Activated CD4-positive, alpha-beta T cell treated with anti-CD3 and anti-CD28 coated beads, Interleukin-2, amount 10 ng/mL, durations not matched to agents 24 days and 14 days (primary cell): Measurements from ENCODE around the gene LBHD2. TPM values are rescaled to one million over a fixed set of nuclear protein-coding genes. Genes with fewer than 3 reads are reported as not detected.
"Not testable (repeated sequence)": the region's sequence is repeated elsewhere in the genome, so short reads cannot be mapped to it uniquely, and the experiment has no call there.

Source experiments
- DNase-seq: peaks from one replicate; pipeline ENCODE4 v3.0.0; 2022
- H3K27ac Mint-ChIP-seq: one replicate; pipeline ENCODE4 v1.8.0; 2022; ENCODE audit warnings: mild to moderate bottlenecking, mixed read lengths
- H3K27me3 Mint-ChIP-seq: one replicate; pipeline ENCODE4 v1.8.0; 2022; ENCODE audit warnings: mixed read lengths
- H3K36me3 Mint-ChIP-seq: one replicate; pipeline ENCODE4 v1.8.0; 2022; ENCODE audit warnings: low read depth, mild to moderate bottlenecking, mixed read lengths
- H3K4me1 Mint-ChIP-seq: one replicate; pipeline ENCODE4 v1.8.0; 2021; ENCODE audit warnings: mixed read lengths
- H3K4me3 Mint-ChIP-seq: one replicate; pipeline ENCODE4 v1.8.0; 2022; ENCODE audit warnings: mild to moderate bottlenecking, moderate library complexity, mixed read lengths
- H3K9me3 Mint-ChIP-seq: one replicate; pipeline ENCODE4 v1.8.0; 2021; ENCODE audit warnings: mixed read lengths
- intact Hi-C: fragments of 100-400 bp; cut with micrococcal nuclease; formaldehyde crosslinking; loops from one replicate; pipeline ENCODE4 v1.15.1; 2023
- total RNA-seq: library from RNA; stranded (reverse); gene quantifications from 2 replicates; pipeline ENCODE4 v1.2.3, GENCODE V29; 2022

LBHD2 gene
- total RNA-seq, result not detected in 2 replicates

GRCh38 chr14:103084021-103084919 lies at the start of gene LBHD2:
Gene LBHD2 (plus strand): TSS chr14:103084210. CDS start chr14:103086013, 1,803 bp downstream.
- H3K27me3 Mint-ChIP-seq, result peaks cover 5% of the 10 kb centered on the region
- intact Hi-C loops, result no loop called here

GRCh38 chr14:103041464-103041863 lies 42.5 kb upstream of the LBHD2 start:
- no peak for DNase-seq
- intact Hi-C loops, result no loop called here
- Mint-ChIP-seq H3K9me3 (no peaks in the 10 kb centered on the region), H3K4me1 (peaks cover 4% of the 10 kb centered on the region), H3K4me3 (no peak overlapping the region), H3K27ac (no peak overlapping the region), H3K27me3 (peaks cover 9% of the 10 kb centered on the region), H3K36me3 (no peaks in the 10 kb centered on the region)

More at GRCh38 chr14:103084021-103084919, at the start of gene LBHD2:
- Mint-ChIP-seq H3K36me3 (no peaks in the 10 kb centered on the region), H3K9me3 (no peaks in the 10 kb centered on the region), H3K4me3 (no peak within 1 kb of the TSS), H3K4me1 (no peaks in the 10 kb centered on the region), H3K27ac (no peak within 1 kb of the TSS)
- no peak for DNase-seq

- no peak overlapping the region for H3K4me3 Mint-ChIP-seq
- H3K27me3 Mint-ChIP-seq, result peaks cover 9% of the 10 kb centered on the region
- H3K36me3 Mint-ChIP-seq, result no peaks in the 10 kb centered on the region
- no peak for DNase-seq
- intact Hi-C loops, result no loop called here
- H3K4me1 Mint-ChIP-seq, result peaks cover 4% of the 10 kb centered on the region
- H3K27ac Mint-ChIP-seq, result no peak overlapping the region
- H3K9me3 Mint-ChIP-seq, result no peaks in the 10 kb centered on the region
Observed at GRCh38 chr14:103043257-103044015, 40.6 kb upstream of the LBHD2 start.

GRCh38 chr14:103045371-103045869 lies 38.6 kb upstream of the LBHD2 start:
- Mint-ChIP-seq H3K36me3 (no peaks in the 10 kb centered on the region), H3K4me1 (peaks cover 4% of the 10 kb centered on the region), H3K27ac (no peak overlapping the region), H3K4me3 (no peak overlapping the region), H3K9me3 (no peaks in the 10 kb centered on the region), H3K27me3 (peaks cover 5% of the 10 kb centered on the region)
- DNase-seq, result no peak
- intact Hi-C loops, result no loop called here

DNA sequence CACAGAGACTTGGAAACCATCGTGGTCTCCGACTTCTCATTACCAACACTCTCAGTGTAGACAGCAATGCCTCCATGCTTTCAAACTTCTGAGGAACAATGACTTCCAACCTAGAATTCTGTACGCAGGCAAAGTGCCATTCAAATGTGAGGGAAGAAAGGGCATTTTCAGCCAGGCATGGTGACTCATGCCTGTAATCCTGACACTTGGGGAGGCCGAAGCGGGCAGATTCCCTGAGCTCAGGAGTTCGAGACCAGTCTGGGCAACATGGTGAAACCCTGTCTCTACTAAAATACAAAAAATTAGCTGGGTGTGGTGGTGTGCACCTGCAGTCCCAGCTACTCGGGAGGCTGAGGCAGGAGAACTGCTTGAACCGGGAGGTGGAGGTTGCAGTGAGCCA lies 36.6 kb upstream of the LBHD2 start:
- H3K27me3 Mint-ChIP-seq, H3K9me3 Mint-ChIP-seq, H3K36me3 Mint-ChIP-seq, H3K4me3 Mint-ChIP-seq, intact Hi-C loops, H3K4me1 Mint-ChIP-seq, DNase-seq, H3K27ac Mint-ChIP-seq: not testable (repeated sequence)

- Mint-ChIP-seq H3K27me3 (peaks cover 22% of the 10 kb centered on the region), H3K36me3 (no peaks in the 10 kb centered on the region), H3K9me3 (no peaks in the 10 kb centered on the region), H3K4me3 (no peak overlapping the region), H3K4me1 (peaks cover under 1% of the 10 kb centered on the region), H3K27ac (no peak overlapping the region)
- no peak for DNase-seq
- intact Hi-C loops, result no loop called here
Observed at GRCh38 chr14:103050935-103051334, 33.1 kb upstream of the LBHD2 start.

GRCh38 chr14:103052407-103052806 lies 31.6 kb upstream of the LBHD2 start:
- Mint-ChIP-seq H3K4me1 (peaks cover 4% of the 10 kb centered on the region), H3K27ac (no peak overlapping the region), H3K36me3 (no peaks in the 10 kb centered on the region), H3K4me3 (no peak overlapping the region), H3K9me3 (no peaks in the 10 kb centered on the region), H3K27me3 (peaks cover 28% of the 10 kb centered on the region)
- no peak for DNase-seq
- intact Hi-C loops, result no loop called here

GRCh38 chr14:103055695-103056094 lies 28.3 kb upstream of the LBHD2 start:
- Mint-ChIP-seq H3K9me3 (no peaks in the 10 kb centered on the region), H3K27ac (no peak overlapping the region), H3K36me3 (no peaks in the 10 kb centered on the region), H3K4me3 (peak overlapping the region; percentile 56), H3K4me1 (peaks cover 4% of the 10 kb centered on the region), H3K27me3 (peaks cover 52% of the 10 kb centered on the region)
- intact Hi-C loops, result no loop called here
- DNase-seq, result no peak

DNA sequence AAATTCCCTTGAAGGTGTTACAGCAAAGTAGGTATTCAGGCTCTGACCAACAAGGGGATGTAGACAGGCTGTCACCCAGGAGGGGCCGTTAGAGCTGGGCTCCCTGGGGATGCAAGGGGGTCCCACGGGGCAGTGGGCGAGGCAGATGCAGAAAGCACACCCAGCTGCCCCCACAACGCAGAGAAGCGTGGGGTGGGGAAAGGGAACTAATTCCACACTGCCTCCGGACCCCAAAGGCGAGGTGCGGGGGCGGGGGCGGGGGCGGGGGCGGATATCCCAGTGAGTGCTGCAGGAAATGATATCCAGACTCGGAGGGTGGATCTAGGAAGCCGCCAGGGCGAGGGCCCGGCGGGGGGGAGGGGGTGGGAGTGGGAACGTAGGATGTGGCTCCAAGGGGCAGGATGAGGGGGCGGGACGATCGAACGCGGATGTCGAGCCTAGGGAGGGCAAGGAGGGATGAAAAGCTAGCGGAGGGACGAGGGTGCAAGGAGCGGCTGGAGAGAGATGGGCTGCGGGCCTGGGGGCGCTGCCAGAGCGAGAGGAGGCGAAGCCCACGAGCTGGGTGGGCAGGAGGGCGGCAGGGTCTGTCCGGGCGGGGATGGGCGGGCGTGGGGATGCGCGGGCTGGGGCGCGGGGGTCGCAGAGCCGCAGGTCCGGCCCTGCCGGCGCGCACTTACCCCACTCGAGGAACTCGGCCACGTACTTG lies 27.5 kb upstream of the LBHD2 start:
- peaks cover 54% of the 10 kb centered on the region for H3K27me3 Mint-ChIP-seq
- H3K4me3 Mint-ChIP-seq, result peak overlapping the region; percentile 57
- H3K27ac Mint-ChIP-seq, result no peak overlapping the region
- H3K4me1 Mint-ChIP-seq, result peaks cover 4% of the 10 kb centered on the region
- intact Hi-C loops, result no loop called here
- H3K36me3 Mint-ChIP-seq, result no peaks in the 10 kb centered on the region
- DNase-seq, result no peak
- no peaks in the 10 kb centered on the region for H3K9me3 Mint-ChIP-seq

DNA sequence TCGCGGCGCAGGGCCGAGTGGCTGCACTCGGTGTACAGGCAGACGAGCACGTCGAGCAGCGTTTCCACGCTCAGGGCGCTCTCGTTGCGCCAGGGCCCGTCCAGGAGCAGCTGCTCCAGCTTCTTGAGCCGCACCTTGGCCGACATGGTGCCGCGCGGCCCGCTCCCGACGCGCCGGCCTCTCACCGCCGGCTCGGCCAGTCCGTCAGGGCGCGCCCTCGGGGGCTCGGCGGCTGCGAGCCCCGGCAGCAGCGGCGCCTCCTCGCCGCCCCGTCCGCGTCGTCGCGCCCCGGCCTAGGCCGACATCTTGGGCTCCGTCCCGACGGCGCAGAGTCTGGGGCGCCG lies 27.0 kb upstream of the LBHD2 start:
- intact Hi-C loops, result no loop called here
- no peaks in the 10 kb centered on the region for H3K36me3 Mint-ChIP-seq
- peaks cover 4% of the 10 kb centered on the region for H3K4me1 Mint-ChIP-seq
- DNase-seq, result no peak
- no peak overlapping the region for H3K27ac Mint-ChIP-seq
- H3K27me3 Mint-ChIP-seq, result peaks cover 58% of the 10 kb centered on the region
- no peak overlapping the region for H3K4me3 Mint-ChIP-seq
- H3K9me3 Mint-ChIP-seq, result no peaks in the 10 kb centered on the region

DNA sequence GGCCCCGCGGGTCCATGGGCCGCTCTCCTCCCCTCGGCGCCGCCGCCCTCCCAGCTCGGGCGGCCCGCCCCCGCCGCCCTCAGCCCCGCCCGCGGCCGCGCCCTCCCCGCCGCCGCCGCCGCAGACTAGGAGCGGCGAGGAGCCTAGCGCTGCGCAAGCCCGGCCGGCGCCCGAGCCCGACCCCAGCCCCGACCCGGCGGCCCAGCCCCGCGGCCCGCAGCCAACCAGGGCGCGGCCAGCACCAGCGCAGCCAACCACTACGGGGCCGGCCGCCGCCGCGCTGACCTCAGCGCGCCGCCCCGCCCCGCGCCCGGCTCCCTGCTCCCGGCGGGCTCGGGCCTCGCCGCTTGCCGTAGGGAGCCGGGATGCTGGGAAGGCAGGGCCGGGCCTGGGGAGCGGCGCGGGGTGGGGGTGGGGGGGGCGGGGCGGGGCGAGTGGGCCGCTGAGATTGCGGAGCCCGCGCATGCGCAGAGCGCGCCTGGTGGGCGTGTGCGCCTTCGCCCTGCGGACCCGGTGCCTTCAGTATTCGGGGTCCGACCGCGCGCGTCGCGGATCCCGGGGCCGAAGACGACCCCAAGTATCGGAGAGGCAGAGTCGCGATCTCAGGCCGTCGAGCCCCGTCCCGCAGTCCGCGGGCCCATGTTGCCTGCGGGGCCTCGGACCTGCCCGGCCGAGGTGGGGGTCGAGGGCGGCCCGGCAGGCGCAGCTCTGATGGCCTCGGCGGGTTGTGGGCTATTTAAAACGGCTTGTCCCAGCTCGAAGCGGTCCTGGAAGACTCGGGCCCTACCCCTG lies 26.4 kb upstream of the LBHD2 start, which contains the start of gene CDC42BPB:
Gene CDC42BPB, minus strand, starts transcription at position 178 of the 792 bp plus-strand sequence. CDS start 376 bp downstream, outside the sequence.
- H3K9me3 Mint-ChIP-seq, result no peaks in the 10 kb centered on the region
- no peaks in the 10 kb centered on the region for H3K36me3 Mint-ChIP-seq
- peak; percentile 84 for DNase-seq
- H3K27me3 Mint-ChIP-seq, result peaks cover 59% of the 10 kb centered on the region
- H3K27ac Mint-ChIP-seq, result no peak within 1 kb of the TSS
- H3K4me3 Mint-ChIP-seq, result peak within 1 kb of the TSS; percentile 60
- intact Hi-C loops, result no loop called here
- peaks cover 4% of the 10 kb centered on the region for H3K4me1 Mint-ChIP-seq

- intact Hi-C loops, result no loop called here
- Mint-ChIP-seq H3K36me3 (no peaks in the 10 kb centered on the region), H3K9me3 (no peaks in the 10 kb centered on the region), H3K4me3 (peak overlapping the region; percentile 60), H3K4me1 (peaks cover 4% of the 10 kb centered on the region), H3K27ac (no peak overlapping the region), H3K27me3 (peaks cover 59% of the 10 kb centered on the region)
- no peak for DNase-seq
Observed at GRCh38 chr14:103058164-103059055, 25.6 kb upstream of the LBHD2 start.
